GM12891 (cell line): ENCODE measurements around the gene BCL2.

Experiments
- PAX5 ChIP-seq: IDR thresholded peaks from 2 replicates; pipeline ENCODE4 v1.6.1; 2011; ENCODE audit warnings: low read length, moderate library complexity, mild to moderate bottlenecking; ENCODE audit not compliant: insufficient read depth, severe bottlenecking
- POLR2A ChIP-seq: IDR thresholded peaks from 2 replicates; pipeline ENCODE4 v1.6.1; 2011; ENCODE audit warnings: low read depth, low read length, control low read depth
- POLR2AphosphoS5 ChIP-seq: IDR thresholded peaks from 2 replicates; pipeline ENCODE4 v1.6.1; 2011; ENCODE audit warnings: low read depth, low read length, control low read depth
- SPI1 ChIP-seq: IDR thresholded peaks from 2 replicates; pipeline ENCODE4 v1.6.1; 2011; ENCODE audit warnings: low read depth, low read length, control low read depth
- TAF1 ChIP-seq: IDR thresholded peaks from 2 replicates; pipeline ENCODE4 v1.6.1; 2011; ENCODE audit warnings: low read depth, low read length, control low read depth

- TF ChIP-seq SPI1 (no peak), POLR2AphosphoS5 (peak; percentile 43; the same call in 1 of the 2 replicates), POLR2A (no peak), TAF1 (no peak), PAX5 (no peak)
Observed at GRCh38 chr18:63154350-63155152, 165.0 kb downstream of the BCL2 start.
